Gastroesophageal sphincter (tissue), 3 donors: ENCODE measurements around the gene PARP8.

Experiments used
- CTCF ChIP-seq, 4 experiments: fragments of 200-600 bp in 2 of 4; fragments of 450-650 bp in 2 of 4; sonication (generic) in 1 of 4; IDR thresholded peaks; one replicate each; pipeline ENCODE4 v1.5.1; 2017 to 2019; ENCODE audit warnings: antibody characterized with exemption in 4 of 4, mild to moderate bottlenecking in 2 of 4, moderate library complexity in 2 of 4
- POLR2AphosphoS5 ChIP-seq: sonication (generic); formaldehyde crosslinking; IDR thresholded peaks from one replicate; pipeline ENCODE4 v1.6.1; 2017; ENCODE audit warnings: antibody characterized with exemption

- TF ChIP-seq CTCF (IDR thresholded peaks at IDR 0.05) (no peak), POLR2AphosphoS5 (no peak)
Measured at GRCh38 chr5:50646591-50646990, 19.8 kb upstream of the PARP8 start.
